Mucosa of descending colon (tissue), 3 donors: Measurements from ENCODE around the gene DAPK1. TPM values are rescaled to one million over a fixed set of nuclear protein-coding genes. Genes with fewer than 3 reads are reported as not detected.

Experiments
- ATAC-seq: fragments of 200-7000 bp; cut with Tn5 transposase; one replicate; pipeline ENCODE4 v1.9.1; 2020; ENCODE audit warnings: mild to moderate bottlenecking, moderate library complexity
- DNase-seq, 3 donors: peaks; one replicate each; pipeline ENCODE4 v3.0.0-alpha.2; 2020
- H3K36me3 ChIP-seq: fragments of 200-600 bp; one replicate; pipeline ENCODE4 v1.8.0; 2021; ENCODE audit warnings: low read depth, mild to moderate bottlenecking
- H3K4me1 ChIP-seq: fragments of 200-600 bp; one replicate; pipeline ENCODE4 v1.8.0; 2021; ENCODE audit warnings: low read depth, mild to moderate bottlenecking
- H3K4me3 ChIP-seq: fragments of 200-600 bp; one replicate; pipeline ENCODE4 v1.8.0; 2021; ENCODE audit warnings: mild to moderate bottlenecking
- H3K9me3 ChIP-seq: fragments of 200-600 bp; one replicate; pipeline ENCODE4 v1.8.0; 2021; ENCODE audit warnings: mild to moderate bottlenecking
- intact Hi-C, 2 donors: fragments of 100-400 bp; cut with DNase I in 1 of 2; cut with micrococcal nuclease in 1 of 2; formaldehyde crosslinking; loops; one replicate each; pipeline versions ENCODE4 v1.11.0 to v1.11.1; 2022; cut with DNase I, micrococcal nuclease
- total RNA-seq, 3 donors: library from RNA; stranded (reverse); fragmentation: NEBNext Ultra II Directional in 2 of 3; extraction: Animal tissue kit (Norgen Biotek cat#: 25700) in 2 of 3; gene quantifications; one replicate each; pipeline versions ENCODE4 v1.2.1 to v1.2.4, GENCODE V29; 2021 to 2023
- TF ChIP-seq, protein P1 (sequence below): fragments of 200-600 bp; IDR thresholded peaks from one replicate; pipeline ENCODE4 v1.8.0; 2022; ENCODE audit warnings: antibody characterized with exemption, mild to moderate bottlenecking
- donor health status: DM: no; HTN: no; CAD: no; lungs with moderate emphysema.
- donor health status: DM: no; HTN: no; CAD: no.
- donor health status: DM: no; HTN: yes; CAD: no.

The DAPK1 gene
- total RNA-seq, 3 donors from 2014 or later, result 22.2 to 98.7 (median 25.9) TPM

- no peak for DNase-seq
- intact Hi-C loops, result no loop called here
- TF ChIP-seq, protein P1, sequence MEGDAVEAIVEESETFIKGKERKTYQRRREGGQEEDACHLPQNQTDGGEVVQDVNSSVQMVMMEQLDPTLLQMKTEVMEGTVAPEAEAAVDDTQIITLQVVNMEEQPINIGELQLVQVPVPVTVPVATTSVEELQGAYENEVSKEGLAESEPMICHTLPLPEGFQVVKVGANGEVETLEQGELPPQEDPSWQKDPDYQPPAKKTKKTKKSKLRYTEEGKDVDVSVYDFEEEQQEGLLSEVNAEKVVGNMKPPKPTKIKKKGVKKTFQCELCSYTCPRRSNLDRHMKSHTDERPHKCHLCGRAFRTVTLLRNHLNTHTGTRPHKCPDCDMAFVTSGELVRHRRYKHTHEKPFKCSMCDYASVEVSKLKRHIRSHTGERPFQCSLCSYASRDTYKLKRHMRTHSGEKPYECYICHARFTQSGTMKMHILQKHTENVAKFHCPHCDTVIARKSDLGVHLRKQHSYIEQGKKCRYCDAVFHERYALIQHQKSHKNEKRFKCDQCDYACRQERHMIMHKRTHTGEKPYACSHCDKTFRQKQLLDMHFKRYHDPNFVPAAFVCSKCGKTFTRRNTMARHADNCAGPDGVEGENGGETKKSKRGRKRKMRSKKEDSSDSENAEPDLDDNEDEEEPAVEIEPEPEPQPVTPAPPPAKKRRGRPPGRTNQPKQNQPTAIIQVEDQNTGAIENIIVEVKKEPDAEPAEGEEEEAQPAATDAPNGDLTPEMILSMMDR, result no peak
- H3K4me1 ChIP-seq, result no peaks in the 10 kb centered on the region
- ATAC-seq, result no peak
- no peak overlapping the region for H3K4me3 ChIP-seq
- H3K9me3 ChIP-seq, result no peaks in the 10 kb centered on the region
- H3K36me3 ChIP-seq, result no peaks in the 10 kb centered on the region
These were observed 219.8 kb downstream of the DAPK1 start for GRCh38 chr9:87717456-87717855.

DNA sequence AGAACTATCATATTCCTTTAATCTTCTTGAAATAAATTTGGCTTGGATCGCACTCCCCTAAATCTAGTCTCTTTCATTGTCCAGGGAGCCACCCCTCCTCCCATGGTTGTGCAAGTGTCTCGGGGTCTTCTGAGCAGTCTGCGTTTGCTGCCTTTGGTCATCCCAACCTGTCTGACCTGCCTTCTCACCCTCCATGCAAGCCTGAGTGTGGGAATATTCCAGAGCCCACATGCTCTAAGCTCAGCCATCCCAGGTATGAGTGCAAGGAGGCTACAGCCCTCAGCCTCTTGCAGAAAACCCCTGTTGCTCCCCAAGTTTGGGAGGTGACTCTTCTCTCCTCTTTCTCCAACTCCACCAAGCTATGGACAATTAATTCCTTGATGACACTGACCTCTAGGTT is 220.6 kb downstream of the DAPK1 start:
- Histone ChIP-seq H3K4me1 (no peaks in the 10 kb centered on the region), H3K36me3 (no peaks in the 10 kb centered on the region), H3K4me3 (no peak overlapping the region), H3K9me3 (no peaks in the 10 kb centered on the region)
- TF ChIP-seq, protein P1, result no peak
- intact Hi-C loops, result no loop called here
- no peak for ATAC-seq
- DNase-seq, result no peak

- no peak for ATAC-seq
- H3K4me1 ChIP-seq, result no peaks in the 10 kb centered on the region
- H3K9me3 ChIP-seq, result no peaks in the 10 kb centered on the region
- no peak for DNase-seq
- no peaks in the 10 kb centered on the region for H3K36me3 ChIP-seq
- intact Hi-C loops, result no loop called here
- H3K4me3 ChIP-seq, result no peak overlapping the region
- TF ChIP-seq, protein P1, result no peak
These were observed 221.4 kb downstream of the DAPK1 start for GRCh38 chr9:87718852-87719612.

DNA sequence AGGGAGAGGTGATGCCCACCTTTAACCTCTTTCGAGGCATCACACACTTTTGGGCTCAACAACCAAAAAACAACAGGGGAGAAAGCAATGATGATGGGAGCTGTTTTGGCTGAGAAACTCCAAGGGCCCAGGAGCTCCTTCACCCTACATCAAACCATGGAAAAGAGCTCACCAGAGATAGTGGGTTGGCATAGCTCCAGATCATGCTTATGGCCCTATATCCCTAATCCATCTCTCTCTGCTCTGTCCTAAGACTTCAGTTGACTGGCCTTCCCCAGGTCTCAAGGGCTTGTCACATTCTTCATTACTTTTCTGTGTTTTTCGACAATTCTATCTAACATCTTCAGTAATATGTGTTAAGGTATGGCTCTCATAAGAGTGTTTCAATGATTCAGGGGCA is 222.5 kb downstream of the DAPK1 start:
- TF ChIP-seq, protein P1, result no peak
- no peak overlapping the region for H3K4me3 ChIP-seq
- no peaks in the 10 kb centered on the region for H3K9me3 ChIP-seq
- no peaks in the 10 kb centered on the region for H3K36me3 ChIP-seq
- H3K4me1 ChIP-seq, result no peaks in the 10 kb centered on the region
- DNase-seq (no peak), ATAC-seq (no peak)
- intact Hi-C loops, result no loop called here

GRCh38 chr9:87722393-87723088 is 224.9 kb downstream of the DAPK1 start:
- intact Hi-C loops, result no loop called here
- ATAC-seq (no peak), DNase-seq (peak in 1 of 3 donors; percentile 38)
- no peaks in the 10 kb centered on the region for H3K36me3 ChIP-seq
- H3K4me1 ChIP-seq, result peaks cover 3% of the 10 kb centered on the region
- no peak overlapping the region for H3K4me3 ChIP-seq
- TF ChIP-seq, protein P1, result no peak
- no peaks in the 10 kb centered on the region for H3K9me3 ChIP-seq
